HepG2 (cell line): ENCODE results near the gene MAMLD1. TPM values are rescaled to one million over a fixed set of nuclear protein-coding genes. Genes with fewer than 3 reads are reported as not detected.

Source experiments
- ATAC-seq: fragments of 200-7000 bp; cut with Tn5 transposase; 3 replicates; pipeline ENCODE4 v1.9.1; 2020; ENCODE audit warnings: mild to moderate bottlenecking, moderate library complexity
- BruUV-seq: library from RNA; stranded (reverse); fragments of 400-500 nt; replicated peaks from 2 replicates; lab custom pipeline; 2021; lab: Mats Ljungman, UMichigan
- CTCF ChIA-PET: fragments of 300-600 bp; formaldehyde crosslinking; extraction: SDS; loops from one replicate; lab custom pipeline; 2021; ENCODE audit warnings: low total read pairs, inconsistent platforms, low intra/inter-chr PET ratio; lab: Yijun Ruan, JAX
- POLR2A ChIA-PET: fragments of 350-600 bp; sonication (Branson Sonifier 250); formaldehyde crosslinking; loops from one replicate; lab custom pipeline; 2020; ENCODE audit warnings: antibody characterized with exemption, inconsistent platforms; lab: Yijun Ruan, JAX
- DNase-seq: peaks from one replicate; pipeline ENCODE4 v3.0.0-alpha.2; 2015; ENCODE audit warnings: low spot score
- FAIRE-seq: peaks from 3 replicates; lab custom pipeline; 2011; peaks lifted over from hg19 to GRCh38; lab: Jason Lieb, UNC
- H2AFZ ChIP-seq: one replicate; pipeline ENCODE4 v1.6.1; 2011; ENCODE audit warnings: low read length, inconsistent platforms
- H3K27ac ChIP-seq: fragments of 300-600 bp; 3 replicates; pipeline ENCODE4 v1.8.0; 2011; ENCODE audit warnings: mixed run types, mild to moderate bottlenecking, mixed read lengths, low read length, inconsistent platforms; ENCODE audit not compliant: insufficient read depth; ENCODE audit errors: extremely low read length
- H3K27me3 ChIP-seq, 2 experiments: fragments of 200-600 bp in 1 of 2; 2 replicates in 1 of 2; 3 replicates in 1 of 2; pipeline versions ENCODE4 v1.6.0 to v1.8.0; 2011; ENCODE audit warnings: low read length in 2 of 2, mild to moderate bottlenecking in 2 of 2, moderate library complexity in 2 of 2, inconsistent platforms in 1 of 2; ENCODE audit not compliant: insufficient read depth in 2 of 2, control insufficient read depth in 1 of 2
- H3K36me3 ChIP-seq, 2 experiments: fragments of 200-600 bp in 1 of 2; replicated peaks in 1 of 2; 2 replicates in 1 of 2; 3 replicates in 1 of 2; pipeline versions ENCODE4 v1.5.1 to v1.8.0; 2011; ENCODE audit warnings: low read length in 2 of 2, inconsistent platforms in 1 of 2; ENCODE audit not compliant: insufficient read depth in 2 of 2, control insufficient read depth in 1 of 2
- H3K4me1 ChIP-seq: 2 replicates; pipeline ENCODE4 v1.5.1; 2012; ENCODE audit warnings: low read length, inconsistent platforms; ENCODE audit not compliant: insufficient read depth
- H3K4me2 ChIP-seq: 2 replicates; pipeline ENCODE4 v1.6.0; 2011; ENCODE audit warnings: low read depth, low read length, inconsistent platforms
- H3K4me3 ChIP-seq, 3 experiments: fragments of 200-600 bp in 1 of 3; sonication (generic), shearing (Covaris generic) in 1 of 3; replicated peaks in 1 of 3; 2 replicates each; pipeline ENCODE4 v1.5.1; 2011 to 2016; ENCODE audit warnings: low read length in 3 of 3, inconsistent platforms in 2 of 3, low read depth in 2 of 3, mild to moderate bottlenecking in 2 of 3, control low read depth in 1 of 3, mixed read lengths in 1 of 3; ENCODE audit not compliant: insufficient read depth in 1 of 3
- H3K79me2 ChIP-seq: one replicate; pipeline ENCODE4 v1.6.1; 2011; ENCODE audit warnings: low read length, inconsistent platforms; ENCODE audit not compliant: insufficient read depth
- H3K9ac ChIP-seq: 2 replicates; pipeline ENCODE4 v1.6.0; 2011; ENCODE audit warnings: mild to moderate bottlenecking, low read depth, low read length, inconsistent platforms; ENCODE audit not compliant: insufficient read depth
- H3K9me3 ChIP-seq: 2 replicates; pipeline ENCODE4 v1.5.1; 2012; ENCODE audit warnings: mild to moderate bottlenecking, low read length
- H4K20me1 ChIP-seq: 2 replicates; pipeline ENCODE4 v1.6.0; 2011; ENCODE audit warnings: inconsistent platforms, mild to moderate bottlenecking, low read length, moderate library complexity; ENCODE audit not compliant: insufficient read depth
- AKAP8 ChIP-seq: sonication (generic); formaldehyde crosslinking; IDR thresholded peaks from 2 replicates; pipeline ENCODE4 v1.5.1; 2020; ENCODE audit warnings: mild to moderate bottlenecking, missing genetic modification reagents
- ATM ChIP-seq: fragments of 450-650 bp; IDR thresholded peaks from 2 replicates; pipeline ENCODE4 v1.7.1; 2017; ENCODE audit warnings: mild to moderate bottlenecking, borderline replicate concordance
- CHD2 ChIP-seq: IDR thresholded peaks from 2 replicates; pipeline ENCODE4 v1.6.1; 2011; ENCODE audit warnings: low read depth, low read length, improper control_type of control experiment
- FOXO4 ChIP-seq: sonication (generic); formaldehyde crosslinking; conservative IDR thresholded peaks from 2 replicates; pipeline ENCODE4 v1.8.1; 2023; ENCODE audit warnings: missing genetic modification reagents
- ISX ChIP-seq: sonication (generic); formaldehyde crosslinking; conservative IDR thresholded peaks from 2 replicates; pipeline ENCODE4 v1.5.0; 2020; ENCODE audit warnings: missing genetic modification reagents
- KMT2B ChIP-seq: IDR thresholded peaks from 2 replicates; pipeline ENCODE4 v1.6.1; 2016; ENCODE audit warnings: missing genetic modification reagents, missing compliant biosample characterization
- MATR3 ChIP-seq: sonication (generic); formaldehyde crosslinking; IDR thresholded peaks from 2 replicates; pipeline ENCODE4 v1.4.0; 2020; ENCODE audit warnings: missing genetic modification reagents
- STAT5B ChIP-seq: sonication (generic); formaldehyde crosslinking; IDR thresholded peaks from 2 replicates; pipeline ENCODE4 v1.4.0; 2020; ENCODE audit warnings: missing genetic modification reagents
- TBL1XR1 ChIP-seq: fragments of 150-350 bp; IDR thresholded peaks from 2 replicates; pipeline ENCODE4 v1.6.1; 2014; ENCODE audit warnings: borderline replicate concordance, low read length; ENCODE audit not compliant: partially characterized antibody
- ZBTB20 ChIP-seq: sonication (generic); formaldehyde crosslinking; IDR thresholded peaks from 2 replicates; pipeline ENCODE4 v1.8.1; 2023; ENCODE audit warnings: missing genetic modification reagents, low read depth, mild to moderate bottlenecking, borderline replicate concordance
- ZSCAN22 ChIP-seq: sonication (generic); formaldehyde crosslinking; IDR thresholded peaks from 2 replicates; pipeline ENCODE4 v1.4.0; 2020; ENCODE audit warnings: mild to moderate bottlenecking, missing genetic modification reagents
- WGBS: methylation state at CpG from one replicate; pipeline ENCODE4 v1.1.6; 2017; ENCODE audit warnings: low lambda C conversion rate; 5-methylcytosine and 5-hydroxymethylcytosine counted together
- in situ Hi-C: cut with HindIII; loops from 2 replicates; pipeline ENCODE4 v1.10.0; 2017; ENCODE audit warnings: low pct_unique_long_range_greater_than_20kb; ENCODE audit not compliant: extremely low pct_ligation_motif_present
- intact Hi-C: fragments of 100-400 bp; cut with micrococcal nuclease; formaldehyde crosslinking; loops from one replicate; pipeline ENCODE4 v1.10.0; 2022; ENCODE audit not compliant: unreplicated experiment
- polyA plus RNA-seq, 8 experiments: library from polyadenylated mRNA; depleted of rRNA in 3 of 8; stranded (reverse) in 7 of 8; unstranded in 1 of 8; fragments of >200 nt; fragmentation: Illumina TruSeq in 4 of 8; extraction: Trizol in 4 of 8; gene quantifications; 2 replicates each; pipeline versions ENCODE4 v1.2.1 to v1.2.3, GENCODE V29; 2011 to 2016; ENCODE audit warnings: low read depth in 4 of 8, missing spikeins in 1 of 8, mixed read lengths in 1 of 8; ENCODE audit not compliant: insufficient read depth in 1 of 8
- total RNA-seq, 5 experiments: library from RNA; depleted of rRNA; stranded (reverse); fragments of >200 nt; fragmentation: Illumina TruSeq; extraction: Trizol; gene quantifications; 2 replicates each; pipeline ENCODE4 v1.2.3, GENCODE V29; 2016; ENCODE audit warnings: low read depth in 1 of 5
- TF ChIP-seq, protein P1 (sequence below): sonication (generic); formaldehyde crosslinking; IDR thresholded peaks from 2 replicates; pipeline ENCODE4; 2020; ENCODE audit warnings: missing genetic modification reagents, mild to moderate bottlenecking, borderline replicate concordance
- TF ChIP-seq, protein P2 (sequence below): sonication (generic); formaldehyde crosslinking; IDR thresholded peaks from 2 replicates; pipeline ENCODE4 v1.5.1; 2020; ENCODE audit warnings: mild to moderate bottlenecking, missing genetic modification reagents
- TF ChIP-seq, protein P3 (sequence below): sonication (generic); formaldehyde crosslinking; IDR thresholded peaks from 2 replicates; pipeline ENCODE4 v1.5.1; 2020; ENCODE audit warnings: missing genetic modification reagents, mild to moderate bottlenecking, borderline replicate concordance

MAMLD1 gene
- total and polyA plus RNA-seq, 2 of the 13 experiments (the other 11 are each of a cell fraction or from before 2014, with no cell fraction given), result not detected

DNA sequence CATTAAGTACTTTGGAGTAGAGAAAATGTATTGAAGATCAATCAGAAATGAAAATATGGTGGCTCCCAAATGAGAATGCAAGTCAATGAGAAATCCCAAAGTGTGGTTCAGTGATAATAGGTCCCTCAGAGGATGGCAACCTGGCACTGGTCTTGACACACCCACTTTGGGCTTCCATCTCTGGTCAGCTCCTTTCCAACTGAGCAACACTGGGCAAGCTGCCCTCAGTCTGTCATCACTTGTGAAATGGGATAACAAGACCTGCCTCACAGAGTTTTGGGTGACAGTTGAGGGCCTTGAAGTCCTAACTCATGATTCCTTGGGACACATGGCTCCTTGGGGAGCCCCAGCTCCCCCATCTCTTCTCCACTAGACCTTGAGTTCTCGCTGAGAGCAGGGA is 29.0 kb upstream of the MAMLD1 start:
- H3K79me2 ChIP-seq, result no peaks in the 10 kb centered on the region
- no peaks in the 10 kb centered on the region for H4K20me1 ChIP-seq
- no peak overlapping the region for H3K4me3 ChIP-seq
- DNase-seq, result no peak
- CTCF ChIA-PET, result no interaction called here
- 0% methylated on average over 1 of the region's 1 CpG for WGBS
- TF ChIP-seq TBL1XR1, result no peak
- TF ChIP-seq, protein P1, sequence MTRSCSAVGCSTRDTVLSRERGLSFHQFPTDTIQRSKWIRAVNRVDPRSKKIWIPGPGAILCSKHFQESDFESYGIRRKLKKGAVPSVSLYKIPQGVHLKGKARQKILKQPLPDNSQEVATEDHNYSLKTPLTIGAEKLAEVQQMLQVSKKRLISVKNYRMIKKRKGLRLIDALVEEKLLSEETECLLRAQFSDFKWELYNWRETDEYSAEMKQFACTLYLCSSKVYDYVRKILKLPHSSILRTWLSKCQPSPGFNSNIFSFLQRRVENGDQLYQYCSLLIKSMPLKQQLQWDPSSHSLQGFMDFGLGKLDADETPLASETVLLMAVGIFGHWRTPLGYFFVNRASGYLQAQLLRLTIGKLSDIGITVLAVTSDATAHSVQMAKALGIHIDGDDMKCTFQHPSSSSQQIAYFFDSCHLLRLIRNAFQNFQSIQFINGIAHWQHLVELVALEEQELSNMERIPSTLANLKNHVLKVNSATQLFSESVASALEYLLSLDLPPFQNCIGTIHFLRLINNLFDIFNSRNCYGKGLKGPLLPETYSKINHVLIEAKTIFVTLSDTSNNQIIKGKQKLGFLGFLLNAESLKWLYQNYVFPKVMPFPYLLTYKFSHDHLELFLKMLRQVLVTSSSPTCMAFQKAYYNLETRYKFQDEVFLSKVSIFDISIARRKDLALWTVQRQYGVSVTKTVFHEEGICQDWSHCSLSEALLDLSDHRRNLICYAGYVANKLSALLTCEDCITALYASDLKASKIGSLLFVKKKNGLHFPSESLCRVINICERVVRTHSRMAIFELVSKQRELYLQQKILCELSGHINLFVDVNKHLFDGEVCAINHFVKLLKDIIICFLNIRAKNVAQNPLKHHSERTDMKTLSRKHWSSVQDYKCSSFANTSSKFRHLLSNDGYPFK (CRISPR knock-in tag), result no peak
- TF ChIP-seq MATR3, result no peak
- TF ChIP-seq ZSCAN22, result no peak
- TF ChIP-seq STAT5B (CRISPR knock-in tag), result no peak
- TF ChIP-seq, protein P2, sequence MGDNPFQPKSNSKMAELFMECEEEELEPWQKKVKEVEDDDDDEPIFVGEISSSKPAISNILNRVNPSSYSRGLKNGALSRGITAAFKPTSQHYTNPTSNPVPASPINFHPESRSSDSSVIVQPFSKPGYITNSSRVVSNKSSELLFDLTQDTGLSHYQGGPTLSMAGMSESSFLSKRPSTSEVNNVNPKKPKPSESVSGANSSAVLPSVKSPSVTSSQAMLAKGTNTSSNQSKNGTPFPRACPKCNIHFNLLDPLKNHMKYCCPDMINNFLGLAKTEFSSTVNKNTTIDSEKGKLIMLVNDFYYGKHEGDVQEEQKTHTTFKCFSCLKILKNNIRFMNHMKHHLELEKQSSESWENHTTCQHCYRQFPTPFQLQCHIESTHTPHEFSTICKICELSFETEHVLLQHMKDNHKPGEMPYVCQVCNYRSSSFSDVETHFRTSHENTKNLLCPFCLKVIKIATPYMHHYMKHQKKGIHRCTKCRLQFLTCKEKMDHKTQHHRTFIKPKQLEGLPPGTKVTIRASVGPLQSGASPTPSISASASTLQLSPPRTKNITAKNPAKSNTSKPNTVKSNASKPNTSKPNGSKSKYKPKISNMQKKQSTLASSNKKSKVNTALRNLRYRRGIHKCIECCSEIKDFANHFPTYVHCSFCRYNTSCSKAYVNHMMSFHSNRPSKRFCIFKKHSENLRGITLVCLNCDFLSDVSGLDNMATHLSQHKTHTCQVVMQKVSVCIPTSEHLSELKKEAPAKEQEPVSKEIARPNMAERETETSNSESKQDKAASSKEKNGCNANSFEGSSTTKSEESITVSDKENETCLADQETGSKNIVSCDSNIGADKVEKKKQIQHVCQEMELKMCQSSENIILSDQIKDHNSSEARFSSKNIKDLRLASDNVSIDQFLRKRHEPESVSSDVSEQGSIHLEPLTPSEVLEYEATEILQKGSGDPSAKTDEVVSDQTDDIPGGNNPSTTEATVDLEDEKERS (CRISPR knock-in tag), result no peak
- TF ChIP-seq, protein P3, sequence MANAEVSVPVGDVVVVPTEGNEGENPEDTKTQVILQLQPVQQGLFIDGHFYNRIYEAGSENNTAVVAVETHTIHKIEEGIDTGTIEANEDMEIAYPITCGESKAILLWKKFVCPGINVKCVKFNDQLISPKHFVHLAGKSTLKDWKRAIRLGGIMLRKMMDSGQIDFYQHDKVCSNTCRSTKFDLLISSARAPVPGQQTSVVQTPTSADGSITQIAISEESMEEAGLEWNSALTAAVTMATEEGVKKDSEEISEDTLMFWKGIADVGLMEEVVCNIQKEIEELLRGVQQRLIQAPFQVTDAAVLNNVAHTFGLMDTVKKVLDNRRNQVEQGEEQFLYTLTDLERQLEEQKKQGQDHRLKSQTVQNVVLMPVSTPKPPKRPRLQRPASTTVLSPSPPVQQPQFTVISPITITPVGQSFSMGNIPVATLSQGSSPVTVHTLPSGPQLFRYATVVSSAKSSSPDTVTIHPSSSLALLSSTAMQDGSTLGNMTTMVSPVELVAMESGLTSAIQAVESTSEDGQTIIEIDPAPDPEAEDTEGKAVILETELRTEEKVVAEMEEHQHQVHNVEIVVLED, result no peak
- TF ChIP-seq ISX (CRISPR knock-in tag), result no peak
- TF ChIP-seq KMT2B, result no peak
- TF ChIP-seq FOXO4 (CRISPR knock-in tag), result no peak
- TF ChIP-seq ATM, result no peak
- no peak for TF ChIP-seq ZBTB20
- no peak for TF ChIP-seq AKAP8 (CRISPR knock-in tag)
- TF ChIP-seq CHD2, result no peak
- TF ChIP-seq, all 625 proteins: peak for 0
- Histone ChIP-seq H3K4me1 (no peaks in the 10 kb centered on the region), H3K27me3 (no peaks in the 10 kb centered on the region), H3K9ac (no peak overlapping the region), H3K36me3 (no peaks in the 10 kb centered on the region), H3K9me3 (no peaks in the 10 kb centered on the region), H3K4me2 (no peak overlapping the region), H2AFZ (no peak overlapping the region), H3K27ac (no peak overlapping the region)
- FAIRE-seq (no peak), ATAC-seq (no peak)
- intact Hi-C loops, result no loop called here
- in situ Hi-C loops, result no loop called here
- no TSS peak for BruUV-seq
- POLR2A ChIA-PET, result no interaction called here
